Activated naive CD8-positive, alpha-beta T cell treated with anti-CD3 and anti-CD28 coated beads, Interleukin-2, amount 10 ng/mL, durations not matched to agents 7 days and 5 days (primary cell): Measurements from ENCODE around the gene PRPF40B. TPM values are rescaled to one million over a fixed set of nuclear protein-coding genes. Genes with fewer than 3 reads are reported as not detected.

Experiments used
- ATAC-seq: fragments of 150-1000 bp; cut with Tn5 transposase; one replicate; pipeline ENCODE4 v1.10.0; 2021; ENCODE audit warnings: low read depth, moderate library complexity
- POLR2A ChIA-PET: fragments of 350-600 bp; sonication (Branson Sonifier 250); formaldehyde crosslinking; loops from one replicate; lab custom pipeline; 2021; ENCODE audit warnings: antibody characterized with exemption; lab: Charles Lee
- DNase-seq: peaks from one replicate; pipeline ENCODE4 v3.0.0; 2021
- H3K27ac Mint-ChIP-seq: one replicate; pipeline ENCODE4 v1.8.0; 2022; ENCODE audit warnings: mild to moderate bottlenecking, mixed read lengths
- H3K27me3 Mint-ChIP-seq: one replicate; pipeline ENCODE4 v1.8.0; 2022; ENCODE audit warnings: mild to moderate bottlenecking, moderate library complexity, mixed read lengths
- H3K36me3 Mint-ChIP-seq: one replicate; pipeline ENCODE4 v1.8.0; 2021; ENCODE audit warnings: mild to moderate bottlenecking, mixed read lengths
- H3K4me1 Mint-ChIP-seq: one replicate; pipeline ENCODE4 v1.8.0; 2021; ENCODE audit warnings: mixed read lengths
- H3K4me3 Mint-ChIP-seq: one replicate; pipeline ENCODE4 v1.8.0; 2022; ENCODE audit warnings: mild to moderate bottlenecking, moderate library complexity, mixed read lengths
- H3K9me3 Mint-ChIP-seq: one replicate; pipeline ENCODE4 v1.8.0; 2021; ENCODE audit warnings: mixed read lengths
- total RNA-seq, 2 experiments: library from RNA; stranded (reverse); gene quantifications; one replicate each; pipeline ENCODE4 v1.2.3, GENCODE V29; 2021

The PRPF40B gene
- total RNA-seq, 2 experiments from 2014 or later = 16.5 to 18.0 TPM

- POLR2A ChIA-PET = interaction anchor here (2.9 kb wide), 1 partner anchor 95 kb away, joined by 9 read pairs; the partner anchor contains the start of gene TMBIM6
- H3K4me3 Mint-ChIP-seq = no peak overlapping the region
- H3K36me3 Mint-ChIP-seq = peaks cover 22% of the 10 kb centered on the region
- H3K9me3 Mint-ChIP-seq = no peaks in the 10 kb centered on the region
- DNase-seq = no peak
- peaks cover 29% of the 10 kb centered on the region for H3K4me1 Mint-ChIP-seq
- no peaks in the 10 kb centered on the region for H3K27me3 Mint-ChIP-seq
- ATAC-seq = no peak
- no peak overlapping the region for H3K27ac Mint-ChIP-seq
These were observed 23.0 kb downstream of the PRPF40B start for GRCh38 chr12:49646331-49646830.

- no peak overlapping the region for H3K27ac Mint-ChIP-seq
- H3K9me3 Mint-ChIP-seq = no peaks in the 10 kb centered on the region
- H3K4me3 Mint-ChIP-seq = no peak overlapping the region
- ATAC-seq (no peak), DNase-seq (no peak)
- POLR2A ChIA-PET = interaction anchor here (1.6 to 2.9 kb wide), 3 partner anchors 56 to 94 kb away, joined by 9 to 15 read pairs (median 10); partner anchors contain the start of genes FMNL3 and TMBIM6
- H3K4me1 Mint-ChIP-seq = peaks cover 29% of the 10 kb centered on the region
- peaks cover 22% of the 10 kb centered on the region for H3K36me3 Mint-ChIP-seq
- no peaks in the 10 kb centered on the region for H3K27me3 Mint-ChIP-seq
These were observed 23.7 kb downstream of the PRPF40B start for GRCh38 chr12:49646871-49647654.

- ATAC-seq (peak; percentile 19), DNase-seq (no peak)
- Mint-ChIP-seq H3K9me3 (no peaks in the 10 kb centered on the region), H3K4me1 (peaks cover 29% of the 10 kb centered on the region), H3K27ac (peak overlapping the region; percentile 58), H3K36me3 (peaks cover 27% of the 10 kb centered on the region), H3K27me3 (no peaks in the 10 kb centered on the region), H3K4me3 (no peak overlapping the region)
- POLR2A ChIA-PET = interaction anchor here (0.8 to 2.9 kb wide), 7 partner anchors 15 to 518 kb away, joined by 3 to 15 read pairs (median 9); partner anchors contain the start of genes FMNL3 and TMBIM6
These were observed 24.7 kb downstream of the PRPF40B start for GRCh38 chr12:49647827-49648711.

GRCh38 chr12:49648712-49649003, 25.3 kb downstream of the PRPF40B start:
- ATAC-seq (no peak), DNase-seq (no peak)
- H3K27me3 Mint-ChIP-seq = no peaks in the 10 kb centered on the region
- no peak overlapping the region for H3K4me3 Mint-ChIP-seq
- H3K36me3 Mint-ChIP-seq = peaks cover 29% of the 10 kb centered on the region
- peak overlapping the region; percentile 58 for H3K27ac Mint-ChIP-seq
- H3K9me3 Mint-ChIP-seq = no peaks in the 10 kb centered on the region
- peaks cover 29% of the 10 kb centered on the region for H3K4me1 Mint-ChIP-seq
- POLR2A ChIA-PET = interaction anchor here (0.9 to 2.9 kb wide), 6 partner anchors 15 to 93 kb away, joined by 3 to 15 read pairs (median 10); partner anchors contain the start of genes FMNL3 and TMBIM6

GRCh38 chr12:49649445-49649844, 26.1 kb downstream of the PRPF40B start:
- POLR2A ChIA-PET = interaction anchor here (0.8 to 2.9 kb wide), 4 partner anchors 12 to 92 kb away, joined by 3 to 15 read pairs (median 11); partner anchors contain the start of genes FMNL3 and TMBIM6
- ATAC-seq (no peak), DNase-seq (no peak)
- Mint-ChIP-seq H3K4me1 (peaks cover 26% of the 10 kb centered on the region), H3K27ac (peak overlapping the region; percentile 40), H3K4me3 (no peak overlapping the region), H3K27me3 (no peaks in the 10 kb centered on the region), H3K36me3 (peaks cover 31% of the 10 kb centered on the region), H3K9me3 (no peaks in the 10 kb centered on the region)

- DNase-seq (no peak), ATAC-seq (no peak)
- no peaks in the 10 kb centered on the region for H3K9me3 Mint-ChIP-seq
- H3K4me1 Mint-ChIP-seq = peaks cover 21% of the 10 kb centered on the region
- H3K36me3 Mint-ChIP-seq = peaks cover 32% of the 10 kb centered on the region
- H3K4me3 Mint-ChIP-seq = no peak overlapping the region
- no peaks in the 10 kb centered on the region for H3K27me3 Mint-ChIP-seq
- POLR2A ChIA-PET = interaction anchor here (0.8 kb wide), 1 partner anchor 13 kb away, joined by 3 read pairs; no protein-coding TSS in a partner anchor
- peak overlapping the region; percentile 36 for H3K27ac Mint-ChIP-seq
These were observed 26.5 kb downstream of the PRPF40B start for GRCh38 chr12:49649892-49650291.

- Mint-ChIP-seq H3K4me1 (peaks cover 31% of the 10 kb centered on the region), H3K4me3 (no peak overlapping the region), H3K36me3 (peaks cover 42% of the 10 kb centered on the region), H3K27ac (no peak overlapping the region), H3K9me3 (no peaks in the 10 kb centered on the region), H3K27me3 (no peaks in the 10 kb centered on the region)
- DNase-seq = no peak
- POLR2A ChIA-PET = no interaction called here
- ATAC-seq = no peak
These were observed 28.5 kb downstream of the PRPF40B start for GRCh38 chr12:49651855-49652254.

GRCh38 chr12:49652921-49653520, 29.7 kb downstream of the PRPF40B start:
- no peak for ATAC-seq
- Mint-ChIP-seq H3K9me3 (no peaks in the 10 kb centered on the region), H3K27me3 (no peaks in the 10 kb centered on the region), H3K27ac (no peak overlapping the region), H3K36me3 (peaks cover 46% of the 10 kb centered on the region), H3K4me3 (no peak overlapping the region), H3K4me1 (peaks cover 29% of the 10 kb centered on the region)
- DNase-seq = no peak
- POLR2A ChIA-PET = interaction anchor here (0.6 kb wide), 1 partner anchor 8 kb away, joined by 10 read pairs; no protein-coding TSS in a partner anchor

- no peak for DNase-seq
- Mint-ChIP-seq H3K27ac (no peak overlapping the region), H3K27me3 (no peaks in the 10 kb centered on the region), H3K9me3 (no peaks in the 10 kb centered on the region), H3K4me3 (no peak overlapping the region), H3K36me3 (peaks cover 39% of the 10 kb centered on the region), H3K4me1 (peaks cover 19% of the 10 kb centered on the region)
- ATAC-seq = no peak
- POLR2A ChIA-PET = interaction anchor here (0.8 to 1.2 kb wide), 2 partner anchors 8 to 9 kb away, joined by 3 to 5 read pairs; no protein-coding TSS in a partner anchor
These were observed 31.4 kb downstream of the PRPF40B start for GRCh38 chr12:49654715-49655114.

GRCh38 chr12:49655595-49656236, 32.4 kb downstream of the PRPF40B start:
- Mint-ChIP-seq H3K4me1 (peaks cover 20% of the 10 kb centered on the region), H3K4me3 (no peak overlapping the region), H3K36me3 (peaks cover 39% of the 10 kb centered on the region), H3K27ac (peak overlapping the region; percentile 72), H3K27me3 (no peaks in the 10 kb centered on the region), H3K9me3 (no peaks in the 10 kb centered on the region)
- POLR2A ChIA-PET = interaction anchor here (0.5 to 2.4 kb wide), 5 partner anchors 17 to 459 kb away, joined by 3 to 12 read pairs (median 5); partner anchors contain the start of gene FMNL3
- DNase-seq = no peak
- no peak for ATAC-seq

GRCh38 chr12:49658276-49658675, 34.9 kb downstream of the PRPF40B start:
- Mint-ChIP-seq H3K27me3 (no peaks in the 10 kb centered on the region), H3K4me1 (peaks cover 44% of the 10 kb centered on the region), H3K36me3 (peaks cover 50% of the 10 kb centered on the region), H3K9me3 (peaks cover 3% of the 10 kb centered on the region), H3K27ac (peak overlapping the region; percentile 45), H3K4me3 (no peak overlapping the region)
- DNase-seq (no peak), ATAC-seq (no peak)
- POLR2A ChIA-PET = no interaction called here

GRCh38 chr12:49659753-49660152, 36.4 kb downstream of the PRPF40B start:
- POLR2A ChIA-PET = interaction anchor here (0.7 kb wide), 1 partner anchor 393 kb away, joined by 3 read pairs; no protein-coding TSS in a partner anchor
- peaks cover 3% of the 10 kb centered on the region for H3K9me3 Mint-ChIP-seq
- peaks cover 57% of the 10 kb centered on the region for H3K4me1 Mint-ChIP-seq
- no peak for DNase-seq
- H3K27ac Mint-ChIP-seq = peak overlapping the region; percentile 54
- peaks cover 43% of the 10 kb centered on the region for H3K36me3 Mint-ChIP-seq
- no peaks in the 10 kb centered on the region for H3K27me3 Mint-ChIP-seq
- H3K4me3 Mint-ChIP-seq = no peak overlapping the region
- ATAC-seq = no peak
